ENCODE results near the gene APLF.
"Not testable (repeated sequence)": the region's sequence is repeated elsewhere in the genome, so short reads cannot be mapped to it uniquely, and the experiment has no call there.

The APLF gene

GRCh38 chr2:68516051-68516955 is 48.9 kb downstream of the APLF start:
- H3K36me3 ChIP-seq (ENCODE audit: control insufficient read depth, insufficient read depth, low read length): no peaks in the 10 kb centered on the region
- no peak overlapping the region for H3K27ac ChIP-seq
- no peaks in the 10 kb centered on the region for H3K4me1 ChIP-seq
- no peak overlapping the region for H3K9ac ChIP-seq
- H3K9me3 ChIP-seq (ENCODE audit: control insufficient read depth, low read length): no peaks in the 10 kb centered on the region
- no peaks in the 10 kb centered on the region for H3K27me3 ChIP-seq (ENCODE audit: control insufficient read depth, insufficient read depth, low read length)
- no peak for TF ChIP-seq CTCF (IDR thresholded peaks at IDR 0.05)
- H3K79me2 ChIP-seq: no peaks in the 10 kb centered on the region
- H2AFZ ChIP-seq: no peak overlapping the region
- no peak overlapping the region for H3K4me3 ChIP-seq (ENCODE audit: low read depth, low read length)
- no peak overlapping the region for H3K4me2 ChIP-seq (ENCODE audit: low read length)

- no peak overlapping the region for H3K4me2 ChIP-seq (ENCODE audit: low read length)
- no peak overlapping the region for H3K27ac ChIP-seq
- H3K4me1 ChIP-seq: no peaks in the 10 kb centered on the region
- no peaks in the 10 kb centered on the region for H3K36me3 ChIP-seq (ENCODE audit: control insufficient read depth, insufficient read depth, low read length)
- H3K4me3 ChIP-seq (ENCODE audit: low read depth, low read length): no peak overlapping the region
- H3K79me2 ChIP-seq: no peaks in the 10 kb centered on the region
- H3K27me3 ChIP-seq (ENCODE audit: control insufficient read depth, insufficient read depth, low read length): no peaks in the 10 kb centered on the region
- TF ChIP-seq CTCF (IDR thresholded peaks at IDR 0.05): no peak
- no peak overlapping the region for H3K9ac ChIP-seq
- no peak overlapping the region for H2AFZ ChIP-seq
- no peaks in the 10 kb centered on the region for H3K9me3 ChIP-seq (ENCODE audit: control insufficient read depth, low read length)
Measured at GRCh38 chr2:68519236-68519635, 51.9 kb downstream of the APLF start.

DNA sequence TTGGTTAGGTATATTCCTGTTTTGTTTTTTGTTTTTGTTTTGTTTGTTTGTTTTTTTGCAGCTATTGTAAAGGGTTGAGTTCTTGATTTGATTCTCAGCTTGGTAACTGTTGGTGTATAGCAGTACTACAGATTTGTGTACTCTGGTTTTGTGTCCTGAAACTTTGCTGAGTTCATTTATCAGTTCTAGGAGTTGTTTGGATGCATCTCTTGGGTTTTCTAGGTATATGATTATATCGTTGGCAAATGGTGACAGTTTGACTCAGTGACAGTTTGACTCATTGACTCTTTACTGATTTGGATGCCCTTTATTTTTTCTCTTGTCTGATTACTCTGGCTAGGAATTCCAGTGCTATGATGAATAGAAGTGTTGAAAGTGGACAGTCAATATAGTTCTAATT is 53.7 kb downstream of the APLF start:
- no peak overlapping the region for H3K4me2 ChIP-seq (ENCODE audit: low read length)
- no peak overlapping the region for H3K4me3 ChIP-seq (ENCODE audit: low read depth, low read length)
- H3K27me3 ChIP-seq (ENCODE audit: control insufficient read depth, insufficient read depth, low read length): no peaks in the 10 kb centered on the region
- no peaks in the 10 kb centered on the region for H3K79me2 ChIP-seq
- no peak for TF ChIP-seq CTCF (IDR thresholded peaks at IDR 0.05)
- no peaks in the 10 kb centered on the region for H3K9me3 ChIP-seq (ENCODE audit: control insufficient read depth, low read length)
- H2AFZ ChIP-seq: no peak overlapping the region
- no peaks in the 10 kb centered on the region for H3K36me3 ChIP-seq (ENCODE audit: control insufficient read depth, insufficient read depth, low read length)
- H3K27ac ChIP-seq: no peak overlapping the region
- H3K9ac ChIP-seq: no peak overlapping the region
- H3K4me1 ChIP-seq: no peaks in the 10 kb centered on the region

GRCh38 chr2:68526943-68527342 is 59.6 kb downstream of the APLF start:
- H3K79me2 ChIP-seq; H3K4me2 ChIP-seq (ENCODE audit: low read length); H3K9me3 ChIP-seq (ENCODE audit: control insufficient read depth, low read length); H3K27me3 ChIP-seq (ENCODE audit: control insufficient read depth, insufficient read depth, low read length); H2AFZ ChIP-seq; H3K4me1 ChIP-seq; H3K27ac ChIP-seq; H3K36me3 ChIP-seq (ENCODE audit: control insufficient read depth, insufficient read depth, low read length); H3K4me3 ChIP-seq (ENCODE audit: low read depth, low read length); H3K9ac ChIP-seq: not testable (repeated sequence)

GRCh38 chr2:68527343-68528081 is 60.1 kb downstream of the APLF start:
- not testable (repeated sequence) for H3K4me3 ChIP-seq (ENCODE audit: low read depth, low read length); H3K27me3 ChIP-seq (ENCODE audit: control insufficient read depth, insufficient read depth, low read length); H3K9ac ChIP-seq; H3K4me2 ChIP-seq (ENCODE audit: low read length); H3K4me1 ChIP-seq; H3K27ac ChIP-seq; H2AFZ ChIP-seq; H3K9me3 ChIP-seq (ENCODE audit: control insufficient read depth, low read length); H3K79me2 ChIP-seq; H3K36me3 ChIP-seq (ENCODE audit: control insufficient read depth, insufficient read depth, low read length)

DNA sequence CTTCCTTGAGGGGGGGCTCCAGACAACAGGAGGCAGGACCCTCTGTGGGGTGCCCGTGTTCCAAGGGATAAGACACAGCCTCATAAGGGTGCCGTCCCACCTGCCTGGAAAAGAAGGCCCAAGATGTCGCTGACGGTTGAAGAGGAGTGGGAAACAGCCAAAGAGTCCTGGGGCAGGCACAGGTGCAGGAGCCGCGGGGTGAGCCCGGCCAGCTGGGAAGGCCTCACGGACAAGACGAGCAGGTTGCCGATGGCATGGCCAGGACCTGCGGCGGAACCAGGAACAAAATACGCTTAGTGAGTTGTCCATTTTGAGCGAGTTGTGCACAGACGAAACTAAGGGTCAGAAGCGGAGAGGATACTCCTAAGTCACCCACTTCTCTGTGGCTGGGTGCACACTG is 61.8 kb downstream of the APLF start:
- not testable (repeated sequence) for H3K4me3 ChIP-seq (ENCODE audit: low read depth, low read length); H3K9me3 ChIP-seq (ENCODE audit: control insufficient read depth, low read length); H3K79me2 ChIP-seq; H3K4me2 ChIP-seq (ENCODE audit: low read length); H3K9ac ChIP-seq; H3K27me3 ChIP-seq (ENCODE audit: control insufficient read depth, insufficient read depth, low read length); H3K4me1 ChIP-seq; H3K27ac ChIP-seq; H3K36me3 ChIP-seq (ENCODE audit: control insufficient read depth, insufficient read depth, low read length); H2AFZ ChIP-seq

DNA sequence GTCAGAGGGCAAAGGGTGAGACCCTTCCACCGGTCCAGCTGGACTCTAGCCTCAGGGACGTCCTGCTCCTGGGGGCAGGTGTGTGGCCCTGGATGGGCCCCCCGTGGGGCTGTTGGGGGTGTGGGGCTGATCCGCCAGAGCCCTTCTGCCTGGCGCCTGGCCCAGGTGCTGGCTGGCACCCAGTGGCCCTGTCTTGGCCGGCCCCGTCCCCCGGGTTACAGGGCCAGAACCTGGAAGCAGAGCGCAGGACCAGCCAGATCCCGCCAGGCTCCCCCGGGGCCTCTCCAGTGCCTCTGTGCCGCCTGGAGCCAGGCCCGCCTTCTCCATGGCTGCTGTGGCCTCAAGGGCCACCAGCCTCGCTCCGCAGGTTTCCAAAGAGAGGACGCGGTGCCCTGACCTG is 62.3 kb downstream of the APLF start:
- H3K9me3 ChIP-seq (ENCODE audit: control insufficient read depth, low read length); H3K27me3 ChIP-seq (ENCODE audit: control insufficient read depth, insufficient read depth, low read length); H3K36me3 ChIP-seq (ENCODE audit: control insufficient read depth, insufficient read depth, low read length); H3K4me2 ChIP-seq (ENCODE audit: low read length); H3K4me3 ChIP-seq (ENCODE audit: low read depth, low read length); H3K27ac ChIP-seq; H3K79me2 ChIP-seq; H2AFZ ChIP-seq; H3K9ac ChIP-seq; H3K4me1 ChIP-seq: not testable (repeated sequence)
